HK-2 (cell line): ENCODE results near the gene ETS1.
A peak's percentile ranks its signal among the peaks of the same experiment; 100 is the strongest.

Source experiments
- DNase-seq: peaks from one replicate; pipeline ENCODE4 v3.0.0-alpha.2; 2018; ENCODE audit not compliant: unreplicated experiment

The ETS1 gene

GRCh38 chr11:128587415-128587814 is at the start of gene ETS1:
Gene ETS1 (minus strand): TSS chr11:128587558. CDS start chr11:128573130, 14,428 bp downstream.
- no peak for DNase-seq

- no peak for DNase-seq
Measured at GRCh38 chr11:128634395-128634794, 47.0 kb upstream of the ETS1 start.

- no peak for DNase-seq
Measured at GRCh38 chr11:128633384-128633965, 46.1 kb upstream of the ETS1 start.

GRCh38 chr11:128632141-128632791 is 44.9 kb upstream of the ETS1 start:
- peak; percentile 14 for DNase-seq

- peak; percentile 80 for DNase-seq
Measured at GRCh38 chr11:128630367-128631230, 43.2 kb upstream of the ETS1 start.

GRCh38 chr11:128629516-128630106 is 42.3 kb upstream of the ETS1 start:
- DNase-seq: no peak

- no peak for DNase-seq
Measured at GRCh38 chr11:128628686-128629085, 41.3 kb upstream of the ETS1 start.

- DNase-seq: no peak
Measured at GRCh38 chr11:128628325-128628673, 40.9 kb upstream of the ETS1 start.

GRCh38 chr11:128627666-128628324 is 40.4 kb upstream of the ETS1 start:
- no peak for DNase-seq

GRCh38 chr11:128626913-128627665 is 39.7 kb upstream of the ETS1 start:
- no peak for DNase-seq

GRCh38 chr11:128625746-128626145 is 38.4 kb upstream of the ETS1 start:
- DNase-seq: no peak

- DNase-seq: no peak
Measured at GRCh38 chr11:128625326-128625725, 38.0 kb upstream of the ETS1 start.

- no peak for DNase-seq
Measured at GRCh38 chr11:128624269-128625175, 37.2 kb upstream of the ETS1 start.

GRCh38 chr11:128623091-128623490 is 35.7 kb upstream of the ETS1 start:
- no peak for DNase-seq

- no peak for DNase-seq
Measured at GRCh38 chr11:128621601-128622501, 34.5 kb upstream of the ETS1 start.

GRCh38 chr11:128620309-128621100 is 33.1 kb upstream of the ETS1 start:
- no peak for DNase-seq

- DNase-seq: no peak
Measured at GRCh38 chr11:128619540-128620308, 32.4 kb upstream of the ETS1 start.
